ENCODE data around the gene R3HDM4.

The R3HDM4 gene

GRCh38 chr19:848386-848921 lies 64.6 kb downstream of the R3HDM4 start:
- TF ChIP-seq REST (IDR thresholded peaks at IDR 0.05; ENCODE audit: insufficient replicate concordance, low read depth) = no peak
- peak; percentile 97 for TF ChIP-seq POLR2AphosphoS5 (IDR thresholded peaks at IDR 0.05; ENCODE audit: low read depth)
- H3K27ac ChIP-seq (replicated peaks) = 0 out of 2 replicates have a peak overlapping the region, but pooled peaks have one; percentile 6
- no peaks in the 10 kb centered on the region for H3K27me3 ChIP-seq (ENCODE audit: insufficient read depth, poor library complexity, severe bottlenecking)
- DNase-seq (ENCODE audit: low read depth in 1 of 2, low spot score in 1 of 2) = peak in 1 of 2 experiments; percentile 73
- H3K4me3 ChIP-seq (replicated peaks; ENCODE audit: insufficient read depth, low read length) = no peak overlapping the region

Data from HL-60 (cell line).